GM12891 (cell line): ENCODE results near the gene SRCIN1.

Experiments
- DNase-seq: peaks from one replicate; pipeline ENCODE4 v3.0.0; 2011; ENCODE audit warnings: low spot score; ENCODE audit not compliant: insufficient read length
- FAIRE-seq: peaks from 2 replicates; lab custom pipeline; 2011; peaks lifted over from hg19 to GRCh38; lab: Jason Lieb, UNC
- PAX5 ChIP-seq: IDR thresholded peaks from 2 replicates; pipeline ENCODE4 v1.6.1; 2011; ENCODE audit warnings: low read length, moderate library complexity, mild to moderate bottlenecking; ENCODE audit not compliant: insufficient read depth, severe bottlenecking
- POLR2A ChIP-seq: IDR thresholded peaks from 2 replicates; pipeline ENCODE4 v1.6.1; 2011; ENCODE audit warnings: low read depth, low read length, control low read depth
- POLR2AphosphoS5 ChIP-seq: IDR thresholded peaks from 2 replicates; pipeline ENCODE4 v1.6.1; 2011; ENCODE audit warnings: low read depth, low read length, control low read depth
- POU2F2 ChIP-seq: IDR thresholded peaks from 2 replicates; pipeline ENCODE4 v1.6.1; 2011; ENCODE audit warnings: low read depth, mild to moderate bottlenecking, control low read depth, low read length, moderate library complexity
- SPI1 ChIP-seq: IDR thresholded peaks from 2 replicates; pipeline ENCODE4 v1.6.1; 2011; ENCODE audit warnings: low read depth, low read length, control low read depth
- TAF1 ChIP-seq: IDR thresholded peaks from 2 replicates; pipeline ENCODE4 v1.6.1; 2011; ENCODE audit warnings: low read depth, low read length, control low read depth

Gene SRCIN1

DNA sequence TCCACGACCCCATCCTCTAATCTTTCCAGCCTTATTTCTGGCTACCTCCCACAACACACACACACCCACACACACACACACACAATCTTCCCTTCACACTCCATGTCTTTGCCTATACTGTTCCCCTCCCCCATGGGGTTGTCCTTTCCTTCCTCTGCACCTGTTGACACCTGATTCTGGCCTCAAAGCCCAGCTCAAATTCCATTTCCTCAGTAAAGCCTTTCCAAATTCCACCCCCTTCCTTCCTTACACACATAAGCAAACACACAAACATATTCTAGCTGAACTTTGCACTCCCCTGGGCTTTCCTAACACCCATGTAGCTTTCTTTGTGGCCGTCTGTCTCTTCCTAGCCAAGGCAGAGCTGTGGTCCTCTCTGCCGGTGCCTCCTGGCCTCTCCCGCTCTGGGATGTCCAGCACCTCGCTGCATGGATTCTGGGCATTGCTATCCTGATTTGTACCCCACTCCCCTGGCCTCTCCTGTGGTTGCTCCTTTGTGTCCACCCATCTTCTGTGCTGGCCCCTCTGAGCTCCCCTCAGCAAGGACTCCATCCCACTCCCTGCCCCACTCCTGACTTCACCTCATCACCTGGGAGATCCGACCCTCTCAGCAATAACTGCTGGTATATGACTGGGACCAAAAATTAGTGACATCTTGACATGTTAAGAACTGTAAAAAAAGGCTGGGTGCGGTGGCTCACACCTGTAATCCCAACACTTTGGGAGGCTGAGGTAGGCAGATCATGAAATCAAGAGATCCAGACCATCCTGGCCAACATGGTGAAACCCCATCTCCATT, 8.4 kb upstream of the SRCIN1 start:
- no peak for DNase-seq
- FAIRE-seq, result no peak
- TF ChIP-seq PAX5, result no peak
- no peak for TF ChIP-seq POLR2A
- no peak for TF ChIP-seq POLR2AphosphoS5
- no peak for TF ChIP-seq TAF1
- TF ChIP-seq POU2F2, result no peak
- no peak for TF ChIP-seq SPI1

- TF ChIP-seq TAF1 (no peak), PAX5 (no peak), POLR2AphosphoS5 (no peak), SPI1 (no peak)
- DNase-seq (no peak), FAIRE-seq (no peak)
These were observed 7.8 kb upstream of the SRCIN1 start for GRCh38 chr17:38613525-38613980.

DNA sequence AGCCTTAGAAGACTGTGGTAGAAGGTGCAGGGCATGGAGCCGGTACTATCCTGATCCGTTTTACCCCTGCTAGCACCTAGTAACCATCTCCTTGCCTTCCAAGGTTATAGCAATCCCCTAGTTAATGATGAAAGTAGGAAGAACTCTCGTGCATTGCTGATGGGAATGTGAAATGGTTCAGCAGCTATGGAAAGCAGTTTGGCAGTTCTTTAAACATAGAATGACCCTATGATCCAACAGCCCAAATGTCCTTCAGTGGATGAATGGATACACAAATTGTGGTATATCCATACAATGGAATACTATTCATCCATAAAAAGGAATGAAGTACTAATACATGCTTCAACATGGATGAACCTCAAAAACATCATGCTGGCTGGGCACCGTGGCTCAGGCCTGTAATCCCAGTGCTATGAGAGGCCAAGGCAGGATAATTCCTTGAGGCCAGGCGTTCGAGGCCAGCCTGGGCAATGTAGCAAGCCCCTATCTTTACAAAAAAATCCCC, 6.2 kb upstream of the SRCIN1 start:
- TF ChIP-seq PAX5 (no peak), TAF1 (no peak), POU2F2 (no peak), POLR2A (no peak)
- DNase-seq (no peak), FAIRE-seq (no peak)

DNA sequence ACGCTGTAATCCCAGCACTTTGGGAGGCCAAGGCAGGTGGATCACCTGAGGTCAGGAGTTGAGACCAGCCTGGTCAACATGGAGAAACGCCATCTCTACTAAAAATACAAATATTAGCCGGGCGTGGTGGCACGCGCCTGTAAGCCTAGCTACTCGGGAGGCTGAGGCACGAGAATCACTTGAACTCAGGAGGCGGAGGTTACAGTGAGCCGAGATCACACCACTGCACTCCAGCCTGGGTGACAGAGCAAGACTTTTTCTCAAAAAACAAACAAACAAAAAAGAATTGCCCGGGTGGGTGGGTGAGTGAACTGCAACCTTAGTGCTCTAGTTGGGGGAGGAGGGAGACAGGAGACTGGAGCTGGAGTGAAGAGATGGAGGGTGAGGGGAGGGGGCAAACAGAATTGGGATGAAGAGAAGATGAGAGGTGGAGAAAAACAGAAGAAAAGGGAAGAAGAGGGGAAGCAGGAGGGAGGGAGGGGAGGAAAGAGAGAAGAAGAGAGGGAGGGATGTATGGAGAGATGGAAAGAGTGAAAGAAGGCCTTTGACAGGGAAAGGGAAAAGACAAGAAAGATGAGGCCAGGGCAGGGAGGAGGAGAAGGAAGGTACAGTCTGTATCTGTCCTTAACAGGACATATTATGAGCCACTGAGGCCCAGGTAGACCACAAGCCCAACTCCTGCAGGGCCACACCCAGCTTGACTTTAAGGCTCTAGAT, 5.5 kb upstream of the SRCIN1 start:
- DNase-seq, result no peak
- TF ChIP-seq TAF1 (no peak), POLR2A (no peak), POLR2AphosphoS5 (no peak)
- no peak for FAIRE-seq

- no peak for FAIRE-seq
- TF ChIP-seq POLR2AphosphoS5 (no peak), SPI1 (no peak), POLR2A (no peak), PAX5 (no peak), POU2F2 (no peak), TAF1 (no peak)
These were observed 3.7 kb upstream of the SRCIN1 start for GRCh38 chr17:38609280-38610031.

DNA sequence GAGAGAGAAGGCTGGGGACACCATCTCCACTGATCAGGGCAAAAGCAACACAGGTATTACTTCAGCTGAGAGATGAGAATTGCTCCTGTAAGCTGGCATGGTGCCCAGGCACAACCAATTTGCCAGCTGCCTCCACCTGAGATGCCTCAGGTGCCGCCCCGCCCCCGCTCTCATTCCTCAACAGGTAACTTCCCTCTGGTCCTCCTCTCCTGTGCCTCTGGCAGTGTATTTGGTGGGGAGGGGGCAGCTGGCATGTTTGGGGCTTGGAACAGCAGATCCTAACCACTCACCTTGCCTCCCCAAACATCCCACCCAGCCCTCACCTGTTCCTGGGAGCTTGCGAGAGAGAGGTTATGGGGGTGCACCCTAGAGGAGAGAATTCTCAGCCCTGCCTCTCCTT, 2.9 kb upstream of the SRCIN1 start:
- DNase-seq, result no peak
- no peak for FAIRE-seq
- TF ChIP-seq PAX5 (no peak), POU2F2 (no peak), TAF1 (no peak), SPI1 (no peak), POLR2AphosphoS5 (no peak), POLR2A (no peak)

More at GRCh38 chr17:38609280-38610031, 3.7 kb upstream of the SRCIN1 start:
- no peak for DNase-seq

DNA sequence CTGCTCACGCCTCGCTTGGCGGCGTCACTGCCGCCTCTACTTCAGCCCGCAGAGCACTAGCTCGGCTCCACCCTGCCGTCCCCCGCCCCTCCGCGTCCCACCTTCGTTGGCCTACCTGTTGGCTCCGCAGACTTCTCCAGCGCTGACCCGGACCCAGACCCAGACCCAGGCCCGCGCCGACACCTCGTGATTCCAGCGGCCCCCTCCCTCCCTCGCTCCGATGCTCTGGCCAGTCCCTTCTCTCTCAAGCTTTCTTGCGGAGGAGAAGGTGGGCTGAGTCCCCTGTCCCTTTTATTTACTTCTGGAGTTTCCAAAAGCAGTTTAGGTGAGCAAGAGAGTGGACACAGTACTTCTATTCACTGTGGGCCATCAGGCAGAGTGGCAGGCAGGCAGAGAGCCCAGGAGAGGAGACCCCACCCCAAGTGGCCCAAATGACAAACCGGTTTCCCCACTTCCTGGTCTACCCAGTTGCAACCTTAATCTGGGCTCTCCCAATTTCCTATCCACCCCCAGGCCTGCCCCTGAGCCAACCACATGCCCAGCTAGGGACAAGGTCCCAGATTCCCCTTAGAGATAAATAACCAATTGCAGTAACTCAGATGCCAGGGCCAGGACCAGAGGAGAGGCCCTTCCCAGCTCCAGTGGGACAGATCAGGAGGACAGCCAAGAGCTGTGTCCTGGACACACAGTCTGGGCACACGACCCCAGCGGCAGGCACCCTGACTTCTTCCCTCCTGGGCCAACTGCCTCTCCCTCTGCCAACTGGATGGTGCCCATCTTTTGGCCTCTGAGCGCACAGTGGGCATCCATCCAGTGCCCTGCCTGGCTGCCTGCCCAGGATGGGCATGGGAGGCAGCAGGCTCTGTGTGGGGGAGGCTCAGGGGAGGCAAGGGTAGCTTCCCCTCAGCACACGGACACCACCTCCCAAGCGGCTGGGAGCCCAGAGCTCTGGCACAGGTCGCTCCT, 1.2 kb upstream of the SRCIN1 start:
- FAIRE-seq (no peak), DNase-seq (no peak)
- TF ChIP-seq PAX5 (no peak), POLR2AphosphoS5 (no peak)

DNA sequence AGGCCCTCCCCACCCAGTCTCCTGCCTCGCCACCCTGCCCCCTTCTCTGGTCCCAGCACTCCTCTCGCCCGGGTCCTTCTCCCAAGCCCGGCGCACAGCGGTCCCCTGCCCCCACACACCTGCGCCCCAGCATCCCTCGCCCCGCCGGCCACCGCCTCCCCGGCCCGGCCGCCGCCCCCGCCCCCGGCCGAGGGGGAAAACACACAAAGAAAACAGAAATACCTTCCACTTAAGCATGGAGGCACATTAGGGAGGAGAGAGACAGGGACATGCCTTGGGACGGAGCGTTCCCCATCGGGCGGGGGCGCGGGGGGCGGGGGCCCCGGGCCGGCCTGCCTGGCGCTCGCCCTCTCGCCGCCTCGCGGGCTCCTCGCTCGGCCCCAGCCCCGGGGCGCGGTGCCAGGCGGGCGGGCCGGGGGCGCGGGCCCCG, 326 bp downstream of the SRCIN1 start:
- DNase-seq, result no peak
- FAIRE-seq, result no peak

More for the DNA sequence above, 326 bp downstream of the SRCIN1 start:
- TF ChIP-seq POLR2A, result no peak
- TF ChIP-seq PAX5, result no peak
- TF ChIP-seq SPI1, result no peak
- no peak for TF ChIP-seq TAF1
- TF ChIP-seq POU2F2, result no peak
- no peak for TF ChIP-seq POLR2AphosphoS5
